GM18519 (cell line): ENCODE data around the gene NEO1.

ENCODE experiments used
- ATAC-seq: cut with Tn5 transposase; IDR thresholded peaks from one replicate; pipeline ENCODE4 v1.9.1; 2021; ENCODE audit warnings: mild to moderate bottlenecking, moderate library complexity; ENCODE audit not compliant: unreplicated experiment, low FRiP score

Gene NEO1

DNA sequence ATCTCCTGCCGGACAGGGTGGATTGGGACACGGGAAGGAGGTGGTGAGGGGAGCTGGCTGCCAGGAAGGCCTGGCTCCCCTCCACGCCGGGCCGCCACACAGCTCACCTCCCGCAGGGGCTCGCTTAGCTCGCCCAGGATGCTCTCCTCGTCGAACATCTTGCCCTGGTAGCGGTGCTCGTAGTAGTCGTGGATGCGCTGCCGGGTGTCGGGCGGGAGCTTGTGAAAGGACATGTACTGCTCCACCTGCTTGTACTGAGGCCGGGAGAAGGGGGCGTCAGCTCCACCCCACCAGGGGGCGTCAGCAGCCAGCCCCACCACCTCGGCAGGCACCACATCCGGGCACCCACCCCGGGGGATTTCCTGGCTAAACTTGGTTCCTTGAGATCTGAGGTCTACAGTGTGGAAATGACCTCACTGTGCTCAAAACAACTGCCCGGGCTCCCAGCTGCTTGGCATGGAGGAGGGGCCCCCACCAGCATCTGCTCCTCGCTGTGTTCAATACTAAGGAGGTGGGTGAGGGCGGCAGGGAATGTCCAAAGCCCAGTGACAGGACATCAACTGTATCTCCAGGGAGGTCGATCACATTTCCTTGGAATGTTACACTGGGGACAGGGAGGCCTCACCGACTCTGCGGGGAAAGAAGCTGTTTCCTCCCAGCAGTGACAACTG lies 273.1 kb downstream of the NEO1 start:
- no peak for ATAC-seq

DNA sequence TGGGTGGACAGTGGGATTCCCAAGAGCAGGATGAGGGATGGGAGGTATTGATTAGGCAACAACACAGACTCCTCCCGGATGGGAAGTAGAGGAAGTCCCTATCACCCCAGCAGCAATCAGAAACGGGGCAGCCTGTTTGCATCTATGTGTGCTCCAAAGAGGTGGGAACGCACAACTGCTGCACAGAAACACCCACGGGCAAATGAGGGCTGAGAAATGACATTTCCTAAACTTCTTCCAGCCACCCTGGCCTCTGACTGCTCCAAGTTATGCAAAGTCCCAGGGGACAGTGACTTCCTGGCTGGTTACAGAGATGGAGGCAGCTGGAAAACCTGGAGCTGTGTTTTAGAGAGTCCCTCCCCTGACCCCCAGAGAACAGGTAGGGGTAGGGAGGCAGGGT lies 273.9 kb downstream of the NEO1 start:
- ATAC-seq, result no peak

DNA sequence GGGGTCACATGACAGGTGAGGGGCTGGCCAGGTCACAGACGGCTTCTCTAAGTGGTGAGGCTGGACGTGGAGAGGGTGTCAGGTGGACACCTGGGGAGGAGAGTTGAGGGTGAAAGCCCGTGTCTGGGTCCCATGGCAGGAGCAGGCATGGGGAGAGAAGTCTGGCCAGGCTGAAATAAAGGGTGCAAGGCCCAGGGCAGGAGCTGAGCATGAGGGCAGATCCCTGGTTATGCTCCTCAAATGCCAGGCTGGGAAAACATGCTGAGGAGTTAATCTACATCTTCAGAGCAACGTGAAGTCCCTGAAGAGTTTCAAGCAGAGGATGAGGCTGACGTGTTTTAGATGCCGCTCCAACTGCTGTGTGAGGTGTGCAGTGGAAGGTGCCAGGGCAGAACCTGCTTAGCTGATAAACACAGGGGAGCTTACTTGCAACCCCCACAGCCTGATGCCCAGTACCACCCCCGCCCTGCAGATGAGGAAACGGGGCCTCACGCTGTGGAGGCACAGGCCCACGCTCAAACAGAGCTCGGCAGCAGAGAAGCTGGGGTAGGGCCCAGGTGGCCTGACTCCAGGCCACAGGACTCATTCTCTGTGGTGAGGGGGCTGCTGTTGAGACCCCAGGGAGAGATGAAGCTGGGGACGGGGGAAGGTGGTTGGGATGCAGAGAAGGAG lies 276.0 kb downstream of the NEO1 start:
- no peak for ATAC-seq

DNA sequence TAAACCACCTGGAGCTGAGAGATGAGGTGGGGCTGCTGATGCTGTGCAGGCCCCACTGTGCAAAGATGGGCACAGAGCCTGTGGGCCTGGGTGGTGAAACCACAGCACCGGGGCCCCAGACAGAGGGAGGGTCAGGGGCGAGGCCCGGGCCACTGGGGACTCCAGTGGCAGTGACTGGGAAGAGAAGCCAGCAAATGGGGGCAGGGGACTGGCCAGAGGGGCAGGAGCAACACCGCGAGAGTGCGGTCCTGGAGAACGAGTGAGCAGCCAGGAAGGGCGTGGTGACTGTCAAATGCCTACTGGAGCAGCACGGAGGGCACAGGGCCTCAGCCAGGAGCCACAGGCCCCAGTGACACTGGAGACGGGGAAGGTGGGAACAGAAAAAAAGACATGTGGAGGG lies 276.7 kb downstream of the NEO1 start:
- ATAC-seq, result no peak

DNA sequence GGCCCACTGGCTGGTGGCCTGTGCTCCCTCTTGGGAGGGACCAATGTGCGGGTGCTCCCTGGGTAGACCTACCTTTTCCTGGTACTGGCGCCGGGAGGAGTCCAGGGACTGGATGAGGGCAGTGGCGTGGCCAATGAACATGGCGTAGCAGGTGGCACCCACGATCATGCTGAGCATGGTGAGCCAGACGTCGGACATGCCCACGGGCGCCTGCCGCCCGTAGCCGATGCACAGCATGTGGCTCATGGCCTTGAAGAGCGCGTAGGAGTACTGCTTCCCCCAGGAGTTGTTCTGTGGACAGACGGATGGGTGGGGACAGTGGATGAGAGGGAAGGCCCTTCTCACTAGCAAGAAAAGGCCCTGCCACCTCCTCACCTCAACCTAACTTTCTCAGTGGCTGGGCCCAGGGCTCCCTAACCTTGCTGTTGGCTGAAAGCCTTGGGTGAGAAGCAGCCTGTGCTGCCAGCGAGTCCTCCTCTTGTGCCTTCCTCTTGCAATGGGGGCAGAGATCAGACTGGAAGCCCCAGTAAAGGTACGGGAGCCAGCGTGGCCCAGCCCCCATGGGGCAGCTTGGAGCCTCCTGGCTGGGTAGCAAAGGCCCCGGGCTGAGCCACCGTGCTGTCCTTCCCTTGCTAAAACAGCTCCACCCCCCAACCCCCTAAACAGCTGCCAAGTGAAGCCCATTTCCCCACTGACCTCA lies 277.4 kb downstream of the NEO1 start:
- ATAC-seq, result no peak

DNA sequence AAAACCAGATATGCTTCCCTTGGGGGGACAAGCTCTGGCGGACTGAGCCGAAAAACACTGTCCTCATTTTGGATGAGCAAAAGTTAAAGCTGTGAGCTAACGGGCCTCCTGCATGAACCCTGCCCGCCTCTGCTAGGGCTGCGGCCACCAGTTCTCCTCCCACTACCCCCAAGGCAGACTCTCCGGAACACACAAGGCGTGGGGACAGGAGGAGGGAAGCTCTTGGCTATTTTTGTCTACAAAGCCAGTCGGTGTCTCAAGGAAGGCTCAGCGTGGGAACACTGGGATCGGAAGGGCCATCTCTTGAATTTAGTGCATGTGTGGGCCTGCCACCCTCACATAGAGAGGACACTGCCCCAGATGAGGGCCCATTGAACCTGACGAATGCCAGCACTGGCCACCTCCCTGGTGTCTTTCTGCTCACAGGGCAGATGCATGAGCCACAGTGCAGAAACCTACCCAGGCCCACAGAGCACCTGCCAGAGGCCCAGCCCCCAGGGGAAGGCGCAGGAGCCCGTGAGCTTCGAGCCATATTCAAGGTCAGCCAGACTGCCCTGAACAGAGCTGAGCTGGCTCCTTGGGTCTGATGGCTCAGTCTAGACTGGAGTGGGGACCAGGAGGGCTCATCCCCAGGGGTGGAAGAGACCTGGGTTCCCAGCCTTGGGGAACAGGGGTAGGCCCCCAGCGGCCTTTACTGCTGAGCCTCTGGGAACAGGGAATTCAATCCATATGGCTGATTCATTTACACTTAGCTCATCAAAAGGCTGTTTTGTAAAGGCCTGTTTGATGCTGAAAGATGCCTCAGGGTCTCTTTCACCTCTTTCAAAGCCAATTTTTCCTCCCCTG lies 278.2 kb downstream of the NEO1 start:
- ATAC-seq, result no peak

DNA sequence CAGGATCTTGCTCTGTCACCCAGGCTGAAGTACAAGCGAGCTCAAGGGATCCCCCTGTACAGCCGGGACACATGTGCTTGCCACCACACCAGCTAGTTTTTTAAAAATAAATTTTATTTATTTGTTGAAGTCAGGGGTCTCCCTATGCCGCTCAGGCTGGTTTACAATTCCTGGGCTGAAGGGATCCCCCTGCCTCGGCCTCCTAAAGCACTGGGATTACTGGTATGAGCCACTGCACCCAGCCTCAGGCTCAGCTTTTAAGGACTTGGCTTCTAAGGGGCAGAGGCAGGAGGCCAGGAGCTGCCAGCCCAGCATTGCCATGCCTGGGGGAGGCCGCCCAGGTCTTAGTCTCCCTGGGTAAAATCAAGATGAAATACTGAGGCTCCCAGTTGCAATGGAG lies 279.2 kb downstream of the NEO1 start:
- no peak for ATAC-seq

DNA sequence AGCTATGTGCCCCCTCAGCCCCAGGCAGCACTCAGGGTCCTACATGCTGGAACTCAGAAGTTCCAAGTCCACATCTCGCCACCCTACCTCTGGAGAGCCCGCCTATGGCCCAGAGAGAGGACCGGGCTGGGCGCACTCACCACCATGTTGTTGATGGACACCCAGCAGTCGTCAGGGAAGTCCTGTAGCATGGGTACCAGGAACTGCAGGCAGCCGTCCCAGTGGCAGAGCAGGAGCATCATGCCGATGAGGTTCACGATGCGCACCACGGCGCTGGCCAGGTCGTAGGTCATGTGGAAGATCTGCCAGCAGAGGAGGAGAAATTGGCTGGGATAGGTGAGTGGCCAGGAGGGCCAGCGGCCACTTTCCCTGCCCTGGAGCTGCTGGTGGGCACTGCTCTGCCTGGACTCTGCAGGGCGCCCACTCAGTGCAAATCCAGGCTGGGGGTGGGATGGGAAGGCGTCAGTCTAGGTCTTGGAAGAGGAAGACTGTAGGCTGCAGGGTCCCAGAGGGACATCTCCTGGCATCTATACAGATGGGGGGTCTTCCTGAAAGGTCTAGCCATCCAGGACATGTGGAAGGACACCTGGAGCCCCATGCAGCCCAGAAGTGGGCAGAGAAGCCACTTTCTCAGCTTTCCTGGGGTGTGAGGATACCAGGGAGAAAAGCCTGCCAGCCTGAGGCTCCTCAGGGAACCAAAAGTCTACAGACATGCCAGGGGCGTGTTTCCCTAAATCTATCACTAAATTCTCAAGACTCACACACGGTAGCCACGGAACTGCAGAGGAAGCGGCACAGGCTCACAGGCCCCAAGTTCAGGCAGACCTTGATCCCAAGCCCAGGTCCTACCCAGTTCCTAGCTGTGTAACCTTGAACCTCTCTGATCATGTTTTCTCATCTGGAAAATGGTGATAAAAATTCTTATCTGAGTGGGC lies 280.0 kb downstream of the NEO1 start:
- no peak for ATAC-seq

DNA sequence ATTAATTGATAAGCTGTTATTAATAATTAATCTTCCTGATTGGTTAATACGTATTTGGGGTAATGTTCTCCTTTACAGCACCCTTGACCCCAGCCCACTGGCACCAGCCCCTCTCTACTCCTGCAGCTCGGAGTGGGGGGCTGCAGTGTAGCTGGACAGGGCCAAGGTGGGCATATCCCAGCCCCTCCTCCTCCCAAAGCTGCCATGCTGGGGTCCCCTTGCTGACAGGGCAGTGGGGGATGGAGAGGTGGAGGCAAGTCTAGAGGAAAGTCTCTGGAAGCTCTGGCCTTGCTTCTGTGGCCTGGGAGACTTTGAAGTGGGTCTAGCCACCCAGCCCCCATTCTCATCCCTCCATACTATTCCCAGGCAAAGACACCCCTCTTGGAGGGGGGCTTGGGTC lies 280.7 kb downstream of the NEO1 start:
- no peak for ATAC-seq

DNA sequence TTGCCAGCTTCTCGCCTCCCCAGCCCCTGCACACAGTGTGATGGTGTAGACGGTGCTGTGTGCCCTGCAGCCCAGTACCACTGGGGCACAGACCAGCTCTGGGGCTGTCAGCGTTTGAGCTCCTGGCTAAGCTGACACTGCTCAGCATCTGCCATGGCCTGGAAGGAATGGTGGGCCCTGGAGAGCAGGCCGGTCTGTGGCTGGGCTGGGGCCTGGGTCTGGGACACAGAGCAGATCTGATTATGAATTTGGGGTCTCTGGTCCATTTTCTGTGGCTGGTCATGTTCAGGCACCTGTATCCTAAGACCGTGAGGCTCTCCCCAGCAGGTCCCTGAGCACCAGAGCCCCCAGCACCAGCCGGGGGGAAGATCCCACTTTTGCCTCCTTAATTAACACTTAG lies 281.8 kb downstream of the NEO1 start:
- ATAC-seq, result no peak

DNA sequence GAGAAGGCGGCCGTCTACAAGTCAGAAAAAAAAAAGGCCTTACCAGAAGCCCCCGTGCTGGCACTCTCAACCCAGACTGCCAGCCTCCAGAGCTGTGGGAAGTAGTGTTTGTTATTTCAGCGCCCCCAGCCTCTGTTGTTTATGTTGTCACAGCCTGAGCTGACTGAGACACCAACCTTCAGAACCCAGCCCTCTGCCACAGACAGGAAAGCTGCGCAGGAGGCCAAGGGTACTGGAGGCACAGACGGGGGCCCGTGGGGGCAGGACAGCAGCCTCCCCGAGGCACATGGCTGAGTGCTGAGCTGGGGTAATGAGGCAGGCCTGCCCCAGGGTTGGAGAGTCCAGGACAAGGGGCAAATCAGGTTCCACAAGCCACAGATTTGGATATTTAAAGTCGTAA lies 282.8 kb downstream of the NEO1 start:
- no peak for ATAC-seq

DNA sequence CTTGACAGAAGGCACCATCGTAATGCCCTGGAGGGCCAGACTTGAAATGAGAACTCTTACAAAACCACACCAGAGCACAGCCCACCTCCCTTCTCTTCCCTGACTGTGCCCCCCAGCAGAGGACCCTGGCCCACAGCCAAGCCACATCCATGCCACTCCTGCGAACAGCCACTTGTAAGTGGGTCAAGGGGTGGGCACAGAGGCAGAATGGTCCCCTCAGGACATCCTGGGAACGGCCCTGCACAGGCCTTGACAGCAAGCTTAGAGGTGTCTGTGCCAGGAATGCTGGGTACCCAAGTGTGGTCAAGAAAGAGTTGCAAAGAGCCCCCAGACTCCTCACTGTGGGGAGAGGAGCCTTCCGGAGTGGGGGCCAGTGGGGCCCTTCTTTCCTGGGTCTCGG lies 283.2 kb downstream of the NEO1 start:
- ATAC-seq, result no peak

DNA sequence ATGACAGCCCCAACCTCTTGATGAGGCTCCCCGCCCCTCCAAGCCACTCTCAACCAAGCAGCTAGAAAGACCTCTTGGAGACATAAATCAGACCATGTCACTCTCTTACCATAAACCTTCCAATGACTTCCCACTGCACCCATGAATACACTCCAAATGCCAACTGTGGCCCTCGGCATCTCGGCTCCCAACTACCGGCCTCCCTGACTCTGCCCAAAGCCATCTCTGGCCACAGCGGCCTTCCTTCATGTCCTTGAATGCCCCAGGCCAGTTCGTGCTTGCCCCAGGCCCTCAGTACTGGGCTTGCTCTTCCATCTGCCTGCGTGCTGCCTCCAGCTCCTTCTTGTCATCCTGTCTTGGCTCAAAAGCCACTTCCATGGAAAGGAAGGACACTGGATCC lies 284.5 kb downstream of the NEO1 start:
- ATAC-seq, result no peak

DNA sequence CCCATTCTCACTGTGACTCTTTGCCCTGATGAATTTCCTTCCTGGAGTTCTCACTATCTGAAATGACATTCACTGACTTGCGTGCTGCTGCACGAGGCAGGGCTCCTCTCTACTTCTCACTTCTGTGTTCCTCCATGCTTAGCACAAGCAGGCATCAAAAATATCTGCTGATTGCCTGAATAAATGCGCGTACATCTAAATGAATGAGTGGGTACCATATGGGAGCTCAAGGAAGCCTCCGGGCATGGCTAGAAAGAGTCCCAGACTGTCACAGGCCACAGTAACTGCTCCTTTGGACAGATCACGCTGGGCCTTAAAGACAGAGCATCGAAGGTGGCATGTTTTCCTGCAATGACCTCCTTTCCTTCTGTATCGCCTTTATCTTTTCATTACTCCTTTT lies 284.9 kb downstream of the NEO1 start:
- ATAC-seq, result no peak

DNA sequence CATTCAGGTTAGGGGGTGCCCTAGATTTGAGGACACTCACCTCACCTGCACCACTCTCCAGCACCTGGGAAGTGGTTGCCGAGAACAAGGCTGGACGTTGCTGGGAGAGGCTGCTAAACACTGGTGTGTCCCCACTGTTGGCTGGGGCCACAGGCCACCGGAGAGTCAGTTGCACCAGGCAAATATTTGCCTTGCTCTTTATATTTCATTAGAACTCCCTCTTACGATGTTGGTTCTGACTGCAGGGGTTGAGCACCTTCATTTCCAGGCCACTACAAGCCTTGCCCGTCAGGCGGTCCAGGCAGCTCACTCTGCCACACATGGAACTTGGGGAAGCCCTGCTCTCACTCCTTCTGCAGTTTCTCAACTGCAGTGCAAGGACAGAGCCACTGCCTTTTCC lies 285.8 kb downstream of the NEO1 start:
- no peak for ATAC-seq

DNA sequence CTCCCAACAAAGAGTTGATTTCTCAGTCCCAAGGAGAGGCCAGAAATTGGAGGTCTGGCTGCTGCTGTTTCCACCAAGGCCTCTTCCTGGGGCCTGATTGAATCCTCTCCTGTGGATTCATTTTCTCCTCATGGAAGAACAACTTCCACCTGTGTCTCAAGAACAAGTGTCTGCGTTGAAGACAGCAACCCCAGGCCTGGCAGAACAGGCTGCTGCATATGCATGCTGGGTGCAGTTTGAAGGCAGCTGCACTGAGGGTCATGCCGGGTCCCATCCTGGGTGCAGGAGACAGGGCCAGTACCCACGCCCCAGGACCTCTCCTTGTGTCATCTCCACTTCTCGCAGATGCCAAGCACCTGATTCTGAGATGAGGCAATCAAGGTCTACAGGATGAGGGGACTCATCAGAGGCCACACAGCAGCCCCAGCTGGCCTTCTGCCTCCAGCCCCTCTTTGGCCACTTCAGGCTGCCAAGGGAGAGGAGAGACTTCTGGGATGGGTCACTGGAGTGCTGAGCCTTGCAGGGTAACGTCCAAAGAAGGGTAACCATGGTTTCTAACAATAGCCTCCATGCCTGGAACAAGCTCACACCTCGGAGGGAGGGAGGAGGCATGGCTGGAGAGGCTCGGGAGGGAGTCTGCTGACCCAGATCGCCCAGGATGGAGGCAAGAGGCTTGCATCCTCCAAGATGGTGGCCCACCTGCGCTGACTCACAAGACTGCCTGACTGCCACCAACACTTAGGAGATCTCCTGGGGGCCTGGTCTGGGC lies 286.5 kb downstream of the NEO1 start:
- no peak for ATAC-seq

DNA sequence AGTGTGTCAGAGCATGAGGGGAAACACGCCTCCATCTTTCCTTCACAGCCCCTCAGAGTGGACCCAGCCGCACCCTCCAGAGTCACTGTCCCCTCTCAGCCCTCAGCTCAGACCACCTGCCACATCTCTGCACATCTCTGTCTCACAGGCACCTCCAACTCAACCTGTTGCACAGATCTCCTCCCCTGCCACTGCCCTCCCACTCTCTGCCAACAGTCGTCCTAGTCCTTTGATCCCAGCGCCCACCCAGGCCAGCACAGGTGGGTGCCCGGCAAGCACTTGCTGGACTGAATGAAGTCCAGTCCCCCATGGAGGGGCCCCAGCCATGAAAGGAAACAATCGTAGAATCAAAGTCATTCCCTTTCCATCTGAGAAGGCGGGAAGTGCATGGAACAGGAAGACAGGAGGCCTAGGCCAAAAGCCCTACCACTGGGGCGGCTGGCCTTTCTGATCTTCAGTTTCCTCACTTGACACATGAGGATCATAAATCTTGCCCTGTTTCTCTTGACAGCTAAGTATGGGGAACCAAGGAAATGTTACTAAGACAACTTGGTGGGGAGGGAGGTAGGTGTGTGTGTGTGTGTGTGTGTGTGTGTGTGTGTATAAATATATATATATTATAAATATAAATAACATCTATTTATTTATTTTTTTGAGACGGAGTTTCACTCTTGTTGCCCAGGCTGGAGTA lies 288.4 kb downstream of the NEO1 start:
- ATAC-seq, result no peak

DNA sequence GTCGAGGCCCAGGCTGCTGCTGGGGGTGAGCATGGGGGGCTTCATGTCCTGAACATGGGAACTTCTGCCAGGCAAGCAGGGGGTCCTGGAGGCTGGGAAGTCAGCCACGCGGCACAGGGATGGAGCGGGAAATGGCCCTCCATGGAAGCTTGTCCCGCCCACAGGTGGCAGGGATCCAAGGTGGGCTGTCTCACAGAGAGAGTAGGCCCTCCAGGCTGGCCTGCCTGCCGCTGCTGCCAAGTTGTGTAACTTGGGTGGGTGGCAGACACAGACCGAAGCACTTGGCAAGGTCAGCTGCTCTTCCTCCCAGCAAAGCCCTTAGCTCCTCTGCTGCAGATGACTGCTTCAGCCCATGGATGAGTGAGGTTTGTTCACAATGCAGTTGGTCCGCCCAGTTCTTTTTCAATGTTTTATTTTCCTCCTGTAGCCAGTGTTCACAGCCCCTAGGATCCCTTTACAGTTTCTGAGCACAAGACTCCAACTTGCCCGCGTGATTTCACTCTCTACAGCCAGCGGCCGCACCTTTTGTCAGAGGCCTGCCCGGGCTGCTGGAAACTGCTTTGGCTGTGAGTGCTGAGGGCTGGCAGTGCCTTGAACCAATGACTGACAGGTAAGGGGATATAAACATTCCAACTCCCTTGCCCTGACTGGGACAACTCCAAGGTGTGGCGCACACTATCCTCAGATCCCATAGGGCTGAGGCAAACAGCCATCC lies 289.8 kb downstream of the NEO1 start:
- no peak for ATAC-seq
